HG03442 (cell line): ENCODE measurements around the gene SLC12A4.

Experiments used
- ATAC-seq: cut with Tn5 transposase; IDR thresholded peaks from one replicate; pipeline ENCODE4 v1.9.1; 2021; ENCODE audit warnings: mild to moderate bottlenecking, moderate library complexity; ENCODE audit not compliant: unreplicated experiment

Gene SLC12A4

DNA sequence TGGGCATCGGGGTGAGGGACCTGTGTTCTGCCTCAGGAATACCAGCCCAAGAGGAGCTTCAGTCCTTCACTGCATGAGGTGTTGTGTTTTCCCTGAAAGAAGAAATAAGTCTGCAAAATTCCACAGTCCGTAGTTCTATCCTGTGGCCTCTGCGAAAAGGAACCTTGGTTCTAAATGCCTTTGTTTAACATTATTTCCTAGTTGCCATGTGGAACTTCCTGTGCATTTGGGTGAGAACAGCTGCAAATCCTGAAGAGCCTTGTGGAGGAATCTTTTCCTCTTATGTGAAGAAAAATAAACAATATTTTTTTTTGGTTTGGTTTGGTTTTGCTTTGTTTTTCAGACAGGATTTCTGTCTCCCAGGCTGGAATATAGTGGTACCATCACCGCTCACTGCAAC is 65.6 kb downstream of the SLC12A4 start:
- no peak for ATAC-seq

DNA sequence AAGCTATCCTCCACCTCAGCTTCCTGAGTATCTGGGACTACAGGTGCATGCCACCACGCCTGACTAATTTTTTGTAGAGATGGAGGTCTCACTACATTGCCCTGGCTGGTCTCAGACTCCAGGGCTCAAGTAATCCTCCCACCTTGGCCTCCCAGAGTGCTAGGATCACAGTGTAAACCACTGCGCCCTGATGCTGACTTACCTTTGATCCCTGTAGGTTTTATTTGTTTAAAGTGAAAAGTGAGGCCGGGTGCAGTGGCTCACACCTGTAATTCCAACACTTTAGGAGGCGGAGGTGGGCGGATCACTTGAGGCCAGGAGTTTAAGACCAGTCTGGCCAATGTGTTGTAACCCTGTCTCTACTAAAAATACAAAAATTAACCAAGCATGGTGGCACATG is 66.7 kb downstream of the SLC12A4 start:
- no peak for ATAC-seq

GRCh38 chr16:67897231-67897630 is 71.2 kb downstream of the SLC12A4 start:
- no peak for ATAC-seq

DNA sequence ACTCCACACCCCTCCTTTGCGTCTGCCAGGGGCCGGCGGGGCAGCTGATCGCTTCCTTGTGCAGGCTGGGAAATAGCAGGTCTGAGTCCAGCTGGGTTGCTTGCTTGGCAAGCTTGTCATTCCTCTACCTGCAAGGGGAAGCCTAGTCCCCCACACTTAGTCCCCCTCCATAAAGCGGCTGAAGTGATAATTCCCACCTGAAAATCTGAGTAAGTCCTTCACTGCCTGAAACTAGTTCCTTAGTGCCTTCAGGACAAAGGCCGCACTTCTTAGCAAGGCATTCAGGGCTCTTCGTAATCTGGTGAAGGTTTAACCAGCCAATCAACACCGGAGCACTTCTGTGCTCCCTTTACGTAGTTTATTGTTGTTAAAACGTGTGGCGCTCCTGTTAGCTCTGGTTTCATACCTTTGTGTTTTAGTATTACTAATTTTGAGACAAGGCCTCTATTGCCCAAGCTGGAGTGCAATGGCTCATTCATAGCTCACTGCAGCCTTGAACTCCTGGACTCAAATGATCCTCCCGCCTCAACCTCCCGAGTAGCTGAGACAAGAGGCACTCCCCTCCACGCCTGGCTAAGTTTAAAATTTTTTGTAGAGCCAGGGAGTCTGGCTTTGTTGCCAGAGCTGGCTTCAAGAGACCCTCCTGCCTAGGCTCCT is 74.6 kb downstream of the SLC12A4 start:
- no peak for ATAC-seq
